HL-60 (cell line): ENCODE results near the gene ZSCAN1.

Experiments
- POLR2AphosphoS5 ChIP-seq: IDR thresholded peaks from 2 replicates; pipeline ENCODE4 v1.6.1; 2012; ENCODE audit warnings: low read depth
- SPI1 ChIP-seq: IDR thresholded peaks from 2 replicates; pipeline ENCODE4 v1.6.1; 2012; ENCODE audit warnings: low read depth, mild to moderate bottlenecking, borderline replicate concordance
- TF ChIP-seq, protein P1 (sequence below): IDR thresholded peaks from one replicate; pipeline ENCODE4 v1.5.1; 2011; ENCODE audit warnings: low read length, control low read depth, inconsistent platforms; ENCODE audit not compliant: insufficient read depth

DNA sequence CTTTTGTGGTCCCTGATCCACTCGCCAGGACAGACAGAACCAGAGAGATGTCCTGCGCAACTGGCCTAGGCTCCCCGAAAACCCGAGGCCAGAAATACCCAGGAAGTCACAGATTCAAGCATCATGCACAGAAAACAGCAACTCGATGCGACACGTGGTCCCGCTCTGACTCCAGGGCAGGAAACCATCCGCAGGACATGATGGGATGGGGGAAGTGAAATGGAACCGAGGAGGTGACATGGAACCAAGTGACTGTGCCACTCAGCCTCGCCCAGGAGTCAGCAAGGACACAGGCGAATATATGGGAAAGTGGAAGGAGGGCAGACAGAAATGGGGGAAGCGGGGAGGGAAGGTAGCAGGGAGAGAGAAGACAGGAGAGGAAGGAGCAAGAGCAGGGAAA, 63.1 kb downstream of the ZSCAN1 start:
- TF ChIP-seq, protein P1, sequence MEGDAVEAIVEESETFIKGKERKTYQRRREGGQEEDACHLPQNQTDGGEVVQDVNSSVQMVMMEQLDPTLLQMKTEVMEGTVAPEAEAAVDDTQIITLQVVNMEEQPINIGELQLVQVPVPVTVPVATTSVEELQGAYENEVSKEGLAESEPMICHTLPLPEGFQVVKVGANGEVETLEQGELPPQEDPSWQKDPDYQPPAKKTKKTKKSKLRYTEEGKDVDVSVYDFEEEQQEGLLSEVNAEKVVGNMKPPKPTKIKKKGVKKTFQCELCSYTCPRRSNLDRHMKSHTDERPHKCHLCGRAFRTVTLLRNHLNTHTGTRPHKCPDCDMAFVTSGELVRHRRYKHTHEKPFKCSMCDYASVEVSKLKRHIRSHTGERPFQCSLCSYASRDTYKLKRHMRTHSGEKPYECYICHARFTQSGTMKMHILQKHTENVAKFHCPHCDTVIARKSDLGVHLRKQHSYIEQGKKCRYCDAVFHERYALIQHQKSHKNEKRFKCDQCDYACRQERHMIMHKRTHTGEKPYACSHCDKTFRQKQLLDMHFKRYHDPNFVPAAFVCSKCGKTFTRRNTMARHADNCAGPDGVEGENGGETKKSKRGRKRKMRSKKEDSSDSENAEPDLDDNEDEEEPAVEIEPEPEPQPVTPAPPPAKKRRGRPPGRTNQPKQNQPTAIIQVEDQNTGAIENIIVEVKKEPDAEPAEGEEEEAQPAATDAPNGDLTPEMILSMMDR: no peak
- TF ChIP-seq POLR2AphosphoS5: no peak
- TF ChIP-seq SPI1: no peak
